ENCODE results near the gene AUTS2.

DNA sequence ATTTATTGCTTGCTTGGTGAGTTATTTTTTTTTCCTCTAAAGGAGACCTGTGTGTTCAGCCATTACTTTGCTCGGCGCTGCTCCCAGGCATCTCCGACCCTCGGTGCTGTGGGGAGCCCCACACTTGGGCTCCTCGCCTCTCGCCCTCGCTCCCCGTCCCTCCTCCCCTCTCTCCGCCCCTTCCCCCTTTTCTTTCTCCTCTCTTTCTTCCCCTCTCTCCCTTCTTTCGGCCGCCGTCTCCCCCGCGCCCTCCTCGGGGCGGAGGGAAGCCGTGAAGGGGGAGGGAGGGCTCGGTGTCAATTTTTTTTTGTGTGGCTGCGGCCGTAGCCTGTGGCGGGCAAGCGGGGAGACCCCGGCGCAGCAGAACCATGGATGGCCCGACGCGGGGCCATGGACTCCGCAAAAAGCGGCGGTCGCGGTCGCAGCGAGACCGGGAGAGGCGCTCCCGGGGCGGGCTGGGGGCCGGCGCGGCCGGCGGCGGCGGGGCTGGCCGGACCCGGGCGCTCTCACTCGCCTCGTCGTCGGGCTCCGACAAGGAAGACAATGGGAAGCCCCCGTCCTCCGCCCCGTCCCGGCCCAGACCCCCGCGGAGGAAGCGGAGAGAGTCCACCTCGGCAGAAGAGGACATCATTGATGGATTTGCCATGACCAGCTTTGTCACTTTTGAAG is 1.1 kb downstream of the AUTS2 start:
- TF ChIP-seq POLR2A (conservative IDR thresholded peaks at IDR 0.05) = no peak
- no peak for TF ChIP-seq KLF16 (IDR thresholded peaks at IDR 0.05)
- TF ChIP-seq, protein P1, sequence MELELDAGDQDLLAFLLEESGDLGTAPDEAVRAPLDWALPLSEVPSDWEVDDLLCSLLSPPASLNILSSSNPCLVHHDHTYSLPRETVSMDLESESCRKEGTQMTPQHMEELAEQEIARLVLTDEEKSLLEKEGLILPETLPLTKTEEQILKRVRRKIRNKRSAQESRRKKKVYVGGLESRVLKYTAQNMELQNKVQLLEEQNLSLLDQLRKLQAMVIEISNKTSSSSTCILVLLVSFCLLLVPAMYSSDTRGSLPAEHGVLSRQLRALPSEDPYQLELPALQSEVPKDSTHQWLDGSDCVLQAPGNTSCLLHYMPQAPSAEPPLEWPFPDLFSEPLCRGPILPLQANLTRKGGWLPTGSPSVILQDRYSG (tag; conservative IDR thresholded peaks at IDR 0.05; ENCODE audit: low read depth) = no peak
- no peak for TF ChIP-seq EGR1 (conservative IDR thresholded peaks at IDR 0.05)
- TF ChIP-seq ZNF263 (CRISPR knock-in tag; IDR thresholded peaks at IDR 0.05; ENCODE audit: borderline replicate concordance) = no peak
- no peak for TF ChIP-seq CBX8 (IDR thresholded peaks at IDR 0.05; ENCODE audit: borderline replicate concordance, extremely low read depth, low read depth, low read length, poor library complexity, severe bottlenecking)
- no peak for TF ChIP-seq SAP30 (IDR thresholded peaks at IDR 0.05; ENCODE audit: borderline replicate concordance, insufficient read depth, low read depth, low read length, poor library complexity, severe bottlenecking)
- TF ChIP-seq RFX1 (IDR thresholded peaks at IDR 0.05) = no peak
- no peak for TF ChIP-seq ZBTB17 (CRISPR knock-in tag; IDR thresholded peaks at IDR 0.05)
- TF ChIP-seq PCBP2 (IDR thresholded peaks at IDR 0.05; ENCODE audit: low read depth, low read length, poor library complexity, severe bottlenecking) = no peak
- TF ChIP-seq RCOR1 (IDR thresholded peaks at IDR 0.05; ENCODE audit: borderline replicate concordance in 1 of 2, low read depth in 2 of 2, low read length in 2 of 2) = no peak
- TF ChIP-seq, protein P2, sequence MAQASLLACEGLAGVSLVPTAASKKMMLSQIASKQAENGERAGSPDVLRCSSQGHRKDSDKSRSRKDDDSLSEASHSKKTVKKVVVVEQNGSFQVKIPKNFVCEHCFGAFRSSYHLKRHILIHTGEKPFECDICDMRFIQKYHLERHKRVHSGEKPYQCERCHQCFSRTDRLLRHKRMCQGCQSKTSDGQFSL (CRISPR knock-in tag; IDR thresholded peaks at IDR 0.05) = no peak
- TF ChIP-seq, protein P2 (tag; IDR thresholded peaks at IDR 0.05) = no peak
- TF ChIP-seq USF2 (CRISPR knock-in tag; IDR thresholded peaks at IDR 0.05) = no peak
